Measurements from ENCODE around the gene ARL15.

DNA sequence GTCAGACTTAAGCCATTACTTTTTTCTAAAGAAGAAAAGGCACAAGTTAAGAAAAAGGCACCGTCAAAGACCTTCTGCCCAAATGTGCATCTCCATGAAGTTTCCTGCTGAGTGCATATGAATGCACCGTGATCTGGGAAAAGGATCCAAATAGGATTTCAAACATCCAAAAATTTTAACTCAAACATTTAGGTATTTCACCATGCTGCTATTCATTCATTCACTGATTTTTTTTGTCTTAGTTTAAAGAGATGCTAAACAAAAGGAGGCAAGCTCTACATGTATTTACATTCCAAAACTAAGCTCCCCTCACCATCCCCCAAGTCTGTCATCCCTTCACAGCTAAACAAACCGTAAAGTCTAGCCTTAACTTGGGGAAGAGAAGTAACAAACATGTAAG, 291.9 kb downstream of the ARL15 start:
- no peak for TF ChIP-seq CTCF (IDR thresholded peaks at IDR 0.05; ENCODE audit: insufficient read depth, low read length)
- TF ChIP-seq POLR2AphosphoS5 (IDR thresholded peaks at IDR 0.05; ENCODE audit: low read depth) = no peak
- TF ChIP-seq GABPA (IDR thresholded peaks at IDR 0.05; ENCODE audit: low read depth) = no peak
- no peak for TF ChIP-seq REST (IDR thresholded peaks at IDR 0.05; ENCODE audit: insufficient replicate concordance, low read depth)
